Measurements from ENCODE around the gene SPINK1.

DNA sequence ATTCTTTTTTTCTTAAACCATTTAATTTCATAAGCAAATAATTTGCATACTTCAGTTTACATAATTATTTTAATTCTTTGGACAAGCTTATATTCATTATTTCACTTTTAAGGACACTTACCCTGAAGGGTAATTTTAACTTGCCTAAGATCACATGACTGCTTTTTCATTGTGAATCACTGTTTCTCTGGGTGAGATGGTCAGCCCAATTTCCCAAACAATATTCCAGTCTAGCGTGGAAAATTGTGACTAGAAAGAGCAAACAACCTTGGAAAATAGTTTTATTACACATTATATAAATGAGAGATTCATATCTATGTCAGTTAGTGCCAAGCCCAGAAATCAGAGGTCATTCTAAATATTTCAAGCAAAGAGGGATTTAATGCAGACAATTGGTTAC lies 27.5 kb downstream of the SPINK1 start:
- TF ChIP-seq CTCF (conservative IDR thresholded peaks at IDR 0.05; ENCODE audit: low read length) (no peak), EZH2phosphoT487 (IDR thresholded peaks at IDR 0.05; ENCODE audit: borderline replicate concordance) (no peak)

Data from Loucy (cell line).